Naive thymus-derived CD4-positive, alpha-beta T cell (primary cell): ENCODE measurements around the gene KNSTRN. TPM values are rescaled to one million over a fixed set of nuclear protein-coding genes. Genes with fewer than 3 reads are reported as not detected.

Experiments used
- ATAC-seq: fragments of 150-1000 bp; cut with Tn5 transposase; 2 replicates; pipeline ENCODE4 v1.10.0; 2021; ENCODE audit warnings: mild to moderate bottlenecking, moderate library complexity
- CTCF ChIA-PET: fragments of 350-600 bp; sonication (Branson Sonifier 250); formaldehyde crosslinking; loops from one replicate; lab custom pipeline; 2021; ENCODE audit warnings: antibody characterized with exemption; lab: Charles Lee
- POLR2A ChIA-PET: fragments of 350-600 bp; sonication (Branson Sonifier 250); formaldehyde crosslinking; loops from one replicate; lab custom pipeline; 2021; ENCODE audit warnings: antibody characterized with exemption, inconsistent platforms; lab: Charles Lee
- DNase-seq, 9 donors: peaks; one replicate each; pipeline versions ENCODE4 v3.0.0 to v3.0.0-alpha.2; 2020 to 2022; ENCODE audit warnings: mixed read lengths in 1 of 9
- H3K27ac ChIP-seq: one replicate; pipeline ENCODE4 v1.7.0; 2013; ENCODE audit warnings: mild to moderate bottlenecking, low read depth, low read length, moderate library complexity
- H3K27me3 ChIP-seq, 2 donors: one replicate each; pipeline ENCODE4 v1.7.0; 2013; ENCODE audit warnings: low read length in 2 of 2, mild to moderate bottlenecking in 2 of 2, moderate library complexity in 2 of 2; ENCODE audit not compliant: control insufficient read depth in 2 of 2, insufficient read depth in 2 of 2
- H3K36me3 ChIP-seq, 3 experiments: 1 replicate in 2 of 3; 2 replicates in 1 of 3; pipeline ENCODE4 v1.7.0; 2013; ENCODE audit warnings: low read length in 3 of 3, mild to moderate bottlenecking in 3 of 3, moderate library complexity in 1 of 3; ENCODE audit not compliant: insufficient read depth in 3 of 3, control insufficient read depth in 2 of 3
- H3K4me1 ChIP-seq, 2 donors: one replicate each; pipeline ENCODE4 v1.7.0; 2013; ENCODE audit warnings: low read length in 2 of 2, mild to moderate bottlenecking in 2 of 2, moderate library complexity in 1 of 2; ENCODE audit not compliant: control insufficient read depth in 2 of 2, insufficient read depth in 2 of 2
- H3K4me3 ChIP-seq: 2 replicates; pipeline ENCODE4 v1.7.0; 2013; ENCODE audit warnings: mild to moderate bottlenecking, low read length
- H3K9me3 ChIP-seq, 3 experiments: 1 replicate in 2 of 3; 2 replicates in 1 of 3; pipeline ENCODE4 v1.7.0; 2013; ENCODE audit warnings: low read length in 3 of 3; ENCODE audit not compliant: control insufficient read depth in 2 of 3
- H3K27ac Mint-ChIP-seq, 9 donors: one replicate each; pipeline ENCODE4 v1.8.0; 2020 to 2022; ENCODE audit warnings: mixed read lengths in 9 of 9, mild to moderate bottlenecking in 8 of 9, moderate library complexity in 5 of 9, inconsistent platforms in 2 of 9
- H3K27me3 Mint-ChIP-seq, 5 donors: one replicate each; pipeline ENCODE4 v1.8.0; 2021 to 2022; ENCODE audit warnings: mixed read lengths in 5 of 5, mild to moderate bottlenecking in 1 of 5
- H3K36me3 Mint-ChIP-seq, 5 donors: one replicate each; pipeline ENCODE4 v1.8.0; 2020 to 2022; ENCODE audit warnings: mixed read lengths in 5 of 5, mild to moderate bottlenecking in 3 of 5, inconsistent platforms in 1 of 5
- H3K4me1 Mint-ChIP-seq, 7 donors: one replicate each; pipeline ENCODE4 v1.8.0; 2020 to 2022; ENCODE audit warnings: mixed read lengths in 7 of 7, mild to moderate bottlenecking in 3 of 7, inconsistent platforms in 1 of 7
- H3K4me3 Mint-ChIP-seq, 10 donors: one replicate each; pipeline ENCODE4 v1.8.0; 2020 to 2022; ENCODE audit warnings: mild to moderate bottlenecking in 10 of 10, mixed read lengths in 10 of 10, moderate library complexity in 6 of 10, inconsistent platforms in 2 of 10
- H3K9me3 Mint-ChIP-seq, 11 donors: one replicate each; pipeline ENCODE4 v1.8.0; 2020 to 2022; ENCODE audit warnings: mixed read lengths in 11 of 11, mild to moderate bottlenecking in 4 of 11, inconsistent platforms in 1 of 11, moderate library complexity in 1 of 11
- intact Hi-C, 2 donors: fragments of 100-400 bp; cut with micrococcal nuclease; formaldehyde crosslinking; loops; one replicate each; pipeline ENCODE4 v1.15.1; 2023
- polyA plus RNA-seq, 2 donors: library from polyadenylated mRNA; unstranded; fragments of 300-500 nt; fragmentation: Illumina TruSeq; gene quantifications; one replicate each; pipeline ENCODE4 v1.2.3, GENCODE V29; 2021
- total RNA-seq, 6 experiments: library from RNA in 5 of 6; stranded (reverse) in 5 of 6; gene quantifications; 1 replicate in 5 of 6; 2 replicates in 1 of 6; pipeline ENCODE4 v1.2.3 and lab custom pipeline; 2021 to 2026

The KNSTRN gene
- total and polyA plus RNA-seq, 7 experiments from 2014 or later: 3.7 to 39.6 (median 6.1) TPM

DNA sequence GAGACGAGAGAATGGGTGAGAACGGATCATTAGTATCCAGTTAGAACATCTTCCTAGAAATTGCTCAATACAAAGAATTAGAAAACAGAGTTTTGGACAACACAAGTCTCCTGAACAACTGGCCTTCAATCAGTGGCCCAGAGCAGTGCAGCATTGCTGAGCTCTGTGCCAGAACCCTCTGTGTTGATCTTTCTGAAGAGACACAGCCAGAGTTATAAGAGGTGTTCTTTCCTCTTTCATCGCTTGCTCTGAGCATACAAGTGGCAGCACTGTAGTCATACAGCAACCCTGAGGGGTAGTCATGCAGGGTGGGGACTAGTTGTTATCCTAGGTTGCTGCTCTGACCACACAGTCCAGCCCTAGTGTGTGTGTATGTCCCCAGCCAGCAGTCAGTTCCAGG, 4.0 kb downstream of the KNSTRN start:
- Mint-ChIP-seq H3K27ac (no peak overlapping the region), H3K4me1 (peaks cover 15 to 29% (median 21%) of the 10 kb centered on the region in 7 donors), H3K36me3 (peaks cover 0 to 44% (median 23%) of the 10 kb centered on the region in 5 donors), H3K4me3 (no peak overlapping the region), H3K27me3 (no peaks in the 10 kb centered on the region), H3K9me3 (no peaks in the 10 kb centered on the region)
- Histone ChIP-seq H3K4me1 (peaks cover 6 to 7% of the 10 kb centered on the region in 2 donors), H3K9me3 (no peaks in the 10 kb centered on the region), H3K27ac (no peak overlapping the region), H3K4me3 (no peak overlapping the region), H3K36me3 (peaks cover 0 to 31% (median 0%) of the 10 kb centered on the region in 3 experiments), H3K27me3 (no peaks in the 10 kb centered on the region)
- intact Hi-C loops: no loop called here
- POLR2A ChIA-PET: no interaction called here
- DNase-seq (no peak), ATAC-seq (no peak)
- CTCF ChIA-PET: interaction anchor here (1.0 kb wide), 1 partner anchor 18 kb away, joined by 3 read pairs; no protein-coding TSS in a partner anchor

DNA sequence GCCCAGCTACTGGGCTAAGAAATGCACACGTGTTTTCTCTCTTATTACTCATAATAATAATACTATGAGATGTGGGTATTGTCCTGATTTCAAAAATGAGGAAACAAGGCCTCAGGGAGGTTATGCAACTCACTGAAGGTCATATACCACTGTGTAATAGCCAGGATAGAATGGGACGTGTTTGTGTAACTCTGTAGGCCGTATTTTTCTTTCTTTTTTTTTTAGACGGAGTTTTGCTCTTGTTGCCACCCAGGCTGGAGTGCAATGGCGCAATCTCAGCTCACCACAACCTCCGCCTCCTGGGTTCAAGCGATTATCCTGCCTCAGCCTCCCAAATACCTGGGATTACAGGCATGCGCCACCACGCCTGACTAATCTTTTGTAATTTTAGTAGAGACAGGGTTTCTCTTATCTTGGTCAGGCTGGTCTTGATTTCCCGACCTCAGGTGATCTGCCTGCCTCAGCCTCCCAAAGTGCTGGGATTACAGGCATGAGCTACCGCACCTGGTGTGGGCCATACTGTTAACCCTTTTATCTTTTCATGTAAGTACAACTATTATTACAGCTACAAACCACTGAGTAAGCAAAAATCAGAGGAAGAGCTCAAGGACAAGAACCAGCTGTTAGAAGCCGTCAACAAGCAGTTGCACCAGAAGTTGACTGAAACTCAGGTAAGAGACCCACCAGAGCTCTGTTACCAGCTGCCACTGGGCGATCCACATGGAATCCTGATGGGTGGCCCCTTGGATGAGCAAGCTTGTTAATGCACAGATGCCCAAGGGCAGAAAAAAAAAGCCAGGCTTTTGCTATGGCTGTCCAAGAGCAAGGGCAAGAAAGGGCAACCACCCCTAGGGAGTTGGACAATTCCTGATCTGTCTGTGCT, 6.7 kb downstream of the KNSTRN start:
- POLR2A ChIA-PET: no interaction called here
- DNase-seq (no peak), ATAC-seq (peak; percentile 84)
- Histone ChIP-seq H3K27me3 (no peaks in the 10 kb centered on the region), H3K4me3 (no peak overlapping the region), H3K9me3 (no peaks in the 10 kb centered on the region), H3K4me1 (no peaks in the 10 kb centered on the region), H3K36me3 (peaks cover 0 to 51% (median 0%) of the 10 kb centered on the region in 3 experiments), H3K27ac (no peak overlapping the region)
- CTCF ChIA-PET: interaction anchor here (1.1 kb wide), 1 partner anchor 29 kb away, joined by 3 read pairs; no protein-coding TSS in a partner anchor
- Mint-ChIP-seq H3K4me1 (peaks cover 0 to 17% (median 7%) of the 10 kb centered on the region in 7 donors), H3K27me3 (no peaks in the 10 kb centered on the region), H3K9me3 (no peaks in the 10 kb centered on the region), H3K36me3 (peaks cover 0 to 52% (median 29%) of the 10 kb centered on the region in 5 donors), H3K27ac (no peak overlapping the region), H3K4me3 (no peak overlapping the region)
- intact Hi-C loops: no loop called here

DNA sequence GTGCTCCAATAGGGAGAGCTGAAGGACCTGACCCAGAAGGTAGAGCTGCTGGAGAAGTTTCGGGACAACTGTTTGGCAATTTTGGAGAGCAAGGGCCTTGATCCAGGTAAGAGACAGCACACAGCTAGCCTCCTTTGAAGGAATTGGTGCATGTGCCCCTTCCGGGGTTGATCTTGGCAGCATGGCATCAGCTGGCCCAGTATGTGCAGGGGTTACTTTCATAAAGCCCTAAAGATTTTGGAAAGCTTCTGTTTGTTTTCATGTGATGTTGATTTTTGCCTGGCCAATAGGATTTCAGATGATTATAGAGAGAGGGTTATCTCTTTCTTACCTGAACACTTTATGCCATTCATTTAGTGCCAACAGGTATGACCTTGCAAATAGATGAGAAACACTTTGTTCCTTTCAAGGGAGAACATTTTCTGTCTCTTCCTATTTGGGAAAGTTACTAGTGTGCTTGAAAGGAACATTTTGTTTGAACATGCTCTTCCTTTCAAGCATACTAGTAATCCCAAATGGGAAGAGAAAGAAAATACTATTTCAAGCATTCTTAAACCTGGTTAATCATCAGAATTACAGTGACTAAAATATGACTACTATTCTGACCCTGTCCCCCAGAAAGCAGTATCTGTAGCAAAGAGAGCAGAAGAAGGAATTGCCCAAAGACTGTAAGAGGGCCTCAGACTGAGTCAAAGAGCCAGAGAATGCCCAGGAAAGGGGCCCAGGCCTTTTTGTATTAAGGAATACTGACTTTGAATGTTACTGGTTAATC, 7.5 kb downstream of the KNSTRN start:
- Mint-ChIP-seq H3K27me3 (no peaks in the 10 kb centered on the region), H3K27ac (no peak overlapping the region), H3K4me1 (peaks cover 0 to 9% (median 0%) of the 10 kb centered on the region in 7 donors), H3K9me3 (no peaks in the 10 kb centered on the region), H3K4me3 (no peak overlapping the region), H3K36me3 (peaks cover 0 to 51% (median 29%) of the 10 kb centered on the region in 5 donors)
- Histone ChIP-seq H3K27me3 (no peaks in the 10 kb centered on the region), H3K27ac (no peak overlapping the region), H3K4me3 (no peak overlapping the region), H3K9me3 (no peaks in the 10 kb centered on the region), H3K36me3 (peaks cover 0 to 51% (median 0%) of the 10 kb centered on the region in 3 experiments), H3K4me1 (no peaks in the 10 kb centered on the region)
- ATAC-seq (no peak), DNase-seq (no peak)
- ChIA-PET POLR2A (no interaction called here), CTCF (interaction anchor here (1.1 kb wide), 1 partner anchor 28 kb away, joined by 3 read pairs; no protein-coding TSS in a partner anchor)
- intact Hi-C loops: no loop called here

DNA sequence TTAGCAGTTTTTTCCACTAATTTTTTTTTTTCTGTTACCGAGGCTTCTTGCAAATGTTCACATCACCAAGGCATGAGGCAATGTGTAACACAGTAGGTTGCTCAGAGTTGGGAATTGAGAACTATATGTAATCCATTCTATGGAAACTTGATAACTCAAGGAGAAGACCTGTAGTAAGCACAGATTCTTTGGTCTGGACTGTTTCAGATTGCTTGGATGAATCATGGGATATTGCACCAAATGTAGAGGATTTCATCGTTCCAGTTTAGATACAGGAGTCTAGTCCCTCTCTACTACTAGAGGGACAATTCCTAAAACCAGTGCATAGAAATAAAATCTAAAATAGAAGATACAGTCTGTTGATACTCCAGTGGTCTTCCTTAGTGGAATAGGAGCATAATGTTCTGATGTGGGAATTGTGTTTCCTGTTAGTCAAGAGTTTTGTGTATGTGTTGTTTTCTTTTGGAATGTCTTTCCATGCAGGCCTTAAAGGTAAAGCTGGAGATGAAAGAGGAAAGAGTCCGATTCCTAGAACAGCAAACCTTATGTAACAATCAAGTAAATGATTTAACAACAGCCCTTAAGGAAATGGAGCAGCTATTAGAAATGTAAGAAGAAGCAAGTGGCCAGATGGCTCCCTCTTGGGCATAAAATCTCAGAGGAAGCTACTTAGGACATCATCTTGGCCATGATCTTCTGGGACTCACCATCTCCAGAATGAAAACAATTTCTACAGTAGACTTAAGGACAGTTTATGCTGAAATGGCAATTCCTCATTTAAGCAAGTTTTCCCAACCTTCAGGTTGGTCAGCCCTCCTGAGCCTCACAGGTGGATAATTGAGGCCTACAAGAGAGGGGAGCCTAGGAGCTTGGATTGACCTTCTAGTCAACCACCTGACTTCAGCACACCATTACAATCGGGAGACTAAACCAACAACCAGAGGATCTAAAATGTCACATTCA, 10.7 kb downstream of the KNSTRN start:
- Mint-ChIP-seq H3K4me1 (peaks cover 5 to 16% (median 7%) of the 10 kb centered on the region in 7 donors), H3K36me3 (peaks cover 0 to 35% (median 20%) of the 10 kb centered on the region in 5 donors), H3K27me3 (no peaks in the 10 kb centered on the region), H3K4me3 (no peak overlapping the region), H3K9me3 (no peaks in the 10 kb centered on the region), H3K27ac (peak overlapping the region in 3 of 9 donors; percentile 10 to 53 (median 46))
- POLR2A ChIA-PET: no interaction called here
- Histone ChIP-seq H3K27me3 (no peaks in the 10 kb centered on the region), H3K36me3 (peaks cover 0 to 37% (median 0%) of the 10 kb centered on the region in 3 experiments), H3K9me3 (no peaks in the 10 kb centered on the region), H3K4me3 (no peak overlapping the region), H3K4me1 (peaks cover 0 to under 1% of the 10 kb centered on the region in 2 donors), H3K27ac (no peak overlapping the region)
- CTCF ChIA-PET: no interaction called here
- no peak for DNase-seq
- intact Hi-C loops: no loop called here
- ATAC-seq: no peak

DNA sequence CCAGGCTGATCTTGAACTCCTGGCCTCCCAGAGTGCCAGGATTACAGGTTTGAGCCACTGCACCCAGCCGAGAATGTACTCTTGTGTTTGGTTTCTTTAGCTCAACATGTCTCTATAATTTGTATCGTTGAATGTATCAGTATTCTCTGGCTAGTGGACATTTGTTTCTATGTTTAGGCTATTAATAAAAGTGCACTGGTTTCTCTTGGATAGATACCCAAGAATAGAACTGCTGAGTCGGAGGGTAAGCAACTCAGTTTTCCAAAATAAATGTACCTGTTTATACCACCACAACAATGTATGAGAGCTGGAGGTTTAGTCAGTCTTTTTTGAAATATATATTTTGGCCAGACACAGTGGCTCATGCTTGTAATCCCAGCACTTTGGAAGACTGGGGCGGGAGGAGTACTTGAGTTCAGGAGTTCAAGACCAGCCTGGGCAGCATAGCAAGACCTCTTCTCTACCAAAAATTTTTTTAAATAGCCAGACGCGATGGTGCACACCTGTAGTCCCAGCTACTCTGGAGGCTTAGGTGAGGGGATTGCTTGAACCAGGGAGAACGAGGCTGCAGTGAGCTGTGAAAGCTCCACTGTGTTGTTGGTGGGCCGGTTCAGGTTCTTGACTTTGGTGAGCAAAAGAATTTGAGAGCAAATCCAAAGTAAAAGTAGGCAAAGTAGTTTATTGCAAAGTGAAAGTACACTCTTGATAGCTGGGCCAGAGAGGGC, 15.3 kb downstream of the KNSTRN start:
- no peak for ATAC-seq
- Mint-ChIP-seq H3K4me1 (peaks cover 15 to 26% (median 20%) of the 10 kb centered on the region in 7 donors), H3K27me3 (no peaks in the 10 kb centered on the region), H3K36me3 (peaks cover 0 to 14% (median 7%) of the 10 kb centered on the region in 5 donors), H3K9me3 (no peaks in the 10 kb centered on the region), H3K4me3 (peak overlapping the region in 8 of 10 donors; percentile 14 to 80 (median 42)), H3K27ac (peak overlapping the region in 3 of 9 donors; percentile 25 to 51 (median 35))
- ChIA-PET POLR2A (interaction anchor here (0.9 to 1.3 kb wide), 4 partner anchors 8 to 53 kb away, joined by 3 to 5 read pairs (median 3); partner anchors contain the start of gene IVD), CTCF (interaction anchor here (0.7 to 1.0 kb wide), 2 partner anchors 27 to 54 kb away, joined by 3 to 4 read pairs; no protein-coding TSS in a partner anchor)
- Histone ChIP-seq H3K9me3 (no peaks in the 10 kb centered on the region), H3K36me3 (peaks cover 0 to 9% (median 0%) of the 10 kb centered on the region in 3 experiments), H3K27me3 (no peaks in the 10 kb centered on the region), H3K4me1 (peaks cover 8% of the 10 kb centered on the region in 2 donors), H3K27ac (no peak overlapping the region), H3K4me3 (no peak overlapping the region)
- no peak for DNase-seq
- intact Hi-C loops: loop anchor here in 1 of 2 donors (2.0 kb wide), 1 partner anchor 15 kb away; the partner anchor contains the start of gene KNSTRN
